ENCODE data around the gene RNF149.

DNA sequence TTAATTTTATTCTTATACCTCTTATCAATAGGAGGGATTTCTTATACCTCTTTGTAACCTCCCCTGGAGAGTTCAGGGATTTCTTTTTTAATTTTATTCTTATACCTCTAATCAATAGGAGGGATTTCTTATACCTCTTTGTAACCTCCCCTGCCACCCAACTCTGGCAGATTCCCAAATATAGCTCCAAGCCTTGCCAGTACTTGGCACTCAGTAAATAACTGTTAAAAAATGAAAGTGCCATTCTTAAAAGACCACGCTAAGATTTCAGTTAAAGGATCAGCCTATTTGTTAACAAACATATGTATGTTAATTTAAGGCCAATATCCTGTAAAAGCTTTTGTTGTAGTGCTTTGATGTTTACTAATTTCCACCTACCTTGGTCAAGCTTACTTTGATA is 4.8 kb downstream of the RNF149 start:
- TF ChIP-seq, protein P1, sequence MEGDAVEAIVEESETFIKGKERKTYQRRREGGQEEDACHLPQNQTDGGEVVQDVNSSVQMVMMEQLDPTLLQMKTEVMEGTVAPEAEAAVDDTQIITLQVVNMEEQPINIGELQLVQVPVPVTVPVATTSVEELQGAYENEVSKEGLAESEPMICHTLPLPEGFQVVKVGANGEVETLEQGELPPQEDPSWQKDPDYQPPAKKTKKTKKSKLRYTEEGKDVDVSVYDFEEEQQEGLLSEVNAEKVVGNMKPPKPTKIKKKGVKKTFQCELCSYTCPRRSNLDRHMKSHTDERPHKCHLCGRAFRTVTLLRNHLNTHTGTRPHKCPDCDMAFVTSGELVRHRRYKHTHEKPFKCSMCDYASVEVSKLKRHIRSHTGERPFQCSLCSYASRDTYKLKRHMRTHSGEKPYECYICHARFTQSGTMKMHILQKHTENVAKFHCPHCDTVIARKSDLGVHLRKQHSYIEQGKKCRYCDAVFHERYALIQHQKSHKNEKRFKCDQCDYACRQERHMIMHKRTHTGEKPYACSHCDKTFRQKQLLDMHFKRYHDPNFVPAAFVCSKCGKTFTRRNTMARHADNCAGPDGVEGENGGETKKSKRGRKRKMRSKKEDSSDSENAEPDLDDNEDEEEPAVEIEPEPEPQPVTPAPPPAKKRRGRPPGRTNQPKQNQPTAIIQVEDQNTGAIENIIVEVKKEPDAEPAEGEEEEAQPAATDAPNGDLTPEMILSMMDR (IDR thresholded peaks at IDR 0.05) = no peak
- TF ChIP-seq EP300 (IDR thresholded peaks at IDR 0.05; ENCODE audit: low read depth) = no peak
